Uterus (tissue), 4 donors: ENCODE results near the gene PDCD2L. TPM values are rescaled to one million over a fixed set of nuclear protein-coding genes. Genes with fewer than 3 reads are reported as not detected.

Source experiments
- DNase-seq, 2 donors: peaks; one replicate each; pipeline ENCODE4 v3.0.0-alpha.2; 2019 to 2020
- H3K27ac ChIP-seq, 2 donors: fragments of 200-600 bp; sonication (generic); 1 replicate in 1 of 2; 2 replicates in 1 of 2; pipeline ENCODE4 v1.5.1; 2016 to 2018
- H3K27me3 ChIP-seq, 2 donors: fragments of 200-600 bp; sonication (generic); one replicate each; pipeline ENCODE4 v1.5.1; 2018 to 2019; ENCODE audit warnings: control low read depth in 1 of 2
- H3K36me3 ChIP-seq, 2 donors: fragments of 200-600 bp; sonication (generic); one replicate each; pipeline ENCODE4 v1.5.1; 2019; ENCODE audit warnings: control low read depth in 1 of 2
- H3K4me1 ChIP-seq, 2 donors: fragments of 200-600 bp; sonication (generic); one replicate each; pipeline ENCODE4 v1.5.1; 2018 to 2019; ENCODE audit warnings: control low read depth in 1 of 2
- H3K4me3 ChIP-seq, 2 donors: fragments of 200-600 bp; sonication (generic); 1 replicate in 1 of 2; 2 replicates in 1 of 2; pipeline ENCODE4 v1.5.1; 2018 to 2019; ENCODE audit warnings: mild to moderate bottlenecking in 1 of 2
- H3K9me3 ChIP-seq, 2 donors: fragments of 200-600 bp; sonication (generic); one replicate each; pipeline ENCODE4 v1.5.1; 2019; ENCODE audit warnings: control low read depth in 1 of 2
- CTCF ChIP-seq, 4 experiments: fragments of 200-600 bp in 2 of 4; fragments of 450-650 bp in 2 of 4; sonication (generic) in 2 of 4; IDR thresholded peaks; one replicate each; pipeline ENCODE4 v1.5.1; 2016 to 2019; ENCODE audit warnings: antibody characterized with exemption in 4 of 4, mild to moderate bottlenecking in 2 of 4, moderate library complexity in 1 of 4
- POLR2A ChIP-seq, 2 donors: fragments of 450-650 bp; IDR thresholded peaks; one replicate each; pipeline ENCODE4 v1.6.1; 2016; ENCODE audit warnings: antibody characterized with exemption in 2 of 2, mild to moderate bottlenecking in 1 of 2, moderate library complexity in 1 of 2
- intact Hi-C: fragments of 100-400 bp; cut with DNase I; formaldehyde crosslinking; loops from one replicate; pipeline ENCODE4 v1.15.1; 2023; ENCODE audit warnings: low total_unique reads
- total RNA-seq, 4 donors: library from RNA; depleted of rRNA in 3 of 4; stranded (reverse); fragments of >200 nt in 3 of 4; gene quantifications; one replicate each; pipeline versions ENCODE4 v1.1.0 to v1.2.4, GENCODE V29; 2014 to 2023
- donor health status: DM: yes; HTN: yes; CAD: no.

PDCD2L gene
- total RNA-seq, 4 donors from 2014 or later = 11.1 to 24.8 (median 17.3) TPM

GRCh38 chr19:34416021-34416545, 11.9 kb downstream of the PDCD2L start:
- no peak overlapping the region for H3K4me3 ChIP-seq
- no peaks in the 10 kb centered on the region for H3K9me3 ChIP-seq
- no peak overlapping the region for H3K27ac ChIP-seq
- H3K4me1 ChIP-seq = no peaks in the 10 kb centered on the region
- TF ChIP-seq POLR2A (IDR thresholded peaks at IDR 0.05) (no peak), CTCF (IDR thresholded peaks at IDR 0.05) (no peak)
- no peak for DNase-seq
- intact Hi-C loops = no loop called here
- no peaks in the 10 kb centered on the region for H3K27me3 ChIP-seq
- H3K36me3 ChIP-seq = no peaks in the 10 kb centered on the region

- no peaks in the 10 kb centered on the region for H3K36me3 ChIP-seq
- no peaks in the 10 kb centered on the region for H3K4me1 ChIP-seq
- intact Hi-C loops = no loop called here
- no peak overlapping the region for H3K27ac ChIP-seq
- TF ChIP-seq POLR2A (IDR thresholded peaks at IDR 0.05) (no peak), CTCF (IDR thresholded peaks at IDR 0.05) (no peak)
- H3K4me3 ChIP-seq = no peak overlapping the region
- DNase-seq = no peak
- no peaks in the 10 kb centered on the region for H3K9me3 ChIP-seq
- no peaks in the 10 kb centered on the region for H3K27me3 ChIP-seq
Measured at GRCh38 chr19:34418300-34418699, 14.1 kb downstream of the PDCD2L start.

- H3K9me3 ChIP-seq = no peaks in the 10 kb centered on the region
- no peak for TF ChIP-seq POLR2A (IDR thresholded peaks at IDR 0.05)
- TF ChIP-seq CTCF (IDR thresholded peaks at IDR 0.05) = no peak
- H3K4me3 ChIP-seq = no peak overlapping the region
- H3K36me3 ChIP-seq = no peaks in the 10 kb centered on the region
- no peaks in the 10 kb centered on the region for H3K27me3 ChIP-seq
- H3K4me1 ChIP-seq = peaks cover 2 to 3% of the 10 kb centered on the region in 2 donors
- H3K27ac ChIP-seq = no peak overlapping the region
- DNase-seq = no peak
- intact Hi-C loops = no loop called here
Measured at GRCh38 chr19:34426096-34426661, 22.0 kb downstream of the PDCD2L start.

GRCh38 chr19:34428549-34429285, 24.5 kb downstream of the PDCD2L start:
- H3K9me3 ChIP-seq = no peaks in the 10 kb centered on the region
- H3K4me1 ChIP-seq = peaks cover 2 to 3% of the 10 kb centered on the region in 2 donors

More at GRCh38 chr19:34428549-34429285, 24.5 kb downstream of the PDCD2L start:
- no peaks in the 10 kb centered on the region for H3K27me3 ChIP-seq
- intact Hi-C loops = no loop called here
- DNase-seq = peak in 1 of 2 donors; percentile 17
- TF ChIP-seq POLR2A (IDR thresholded peaks at IDR 0.05) (no peak), CTCF (IDR thresholded peaks at IDR 0.05) (peak in 1 of 4 experiments; percentile 12)
- H3K36me3 ChIP-seq = no peaks in the 10 kb centered on the region
- H3K27ac ChIP-seq = peak overlapping the region; percentile 85 to 86
- H3K4me3 ChIP-seq = peak overlapping the region; percentile 52 to 88
